ENCODE data around the gene ARL4C.

DNA sequence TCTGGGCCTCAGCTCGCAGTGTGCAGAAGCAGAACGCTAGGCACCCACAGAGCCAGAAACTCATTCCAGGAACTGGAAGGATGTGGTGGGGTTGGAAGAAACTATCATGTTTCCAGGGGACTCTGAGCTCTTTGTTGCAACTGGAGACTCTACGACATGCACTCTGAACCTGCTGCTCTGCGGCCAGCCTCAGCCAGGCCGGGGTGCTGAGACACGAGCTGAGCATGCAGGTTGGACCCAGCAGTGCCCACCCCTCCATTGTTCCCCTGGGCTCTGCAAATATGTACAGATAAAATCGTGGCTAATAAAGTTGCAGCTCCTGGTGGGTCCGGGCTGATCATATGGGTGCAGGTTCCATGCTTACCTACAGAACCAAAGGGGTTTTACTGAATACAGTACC lies 37.6 kb upstream of the ARL4C start:
- TF ChIP-seq, protein P1, sequence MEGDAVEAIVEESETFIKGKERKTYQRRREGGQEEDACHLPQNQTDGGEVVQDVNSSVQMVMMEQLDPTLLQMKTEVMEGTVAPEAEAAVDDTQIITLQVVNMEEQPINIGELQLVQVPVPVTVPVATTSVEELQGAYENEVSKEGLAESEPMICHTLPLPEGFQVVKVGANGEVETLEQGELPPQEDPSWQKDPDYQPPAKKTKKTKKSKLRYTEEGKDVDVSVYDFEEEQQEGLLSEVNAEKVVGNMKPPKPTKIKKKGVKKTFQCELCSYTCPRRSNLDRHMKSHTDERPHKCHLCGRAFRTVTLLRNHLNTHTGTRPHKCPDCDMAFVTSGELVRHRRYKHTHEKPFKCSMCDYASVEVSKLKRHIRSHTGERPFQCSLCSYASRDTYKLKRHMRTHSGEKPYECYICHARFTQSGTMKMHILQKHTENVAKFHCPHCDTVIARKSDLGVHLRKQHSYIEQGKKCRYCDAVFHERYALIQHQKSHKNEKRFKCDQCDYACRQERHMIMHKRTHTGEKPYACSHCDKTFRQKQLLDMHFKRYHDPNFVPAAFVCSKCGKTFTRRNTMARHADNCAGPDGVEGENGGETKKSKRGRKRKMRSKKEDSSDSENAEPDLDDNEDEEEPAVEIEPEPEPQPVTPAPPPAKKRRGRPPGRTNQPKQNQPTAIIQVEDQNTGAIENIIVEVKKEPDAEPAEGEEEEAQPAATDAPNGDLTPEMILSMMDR (IDR thresholded peaks at IDR 0.05), result no peak
- TF ChIP-seq POLR2A (IDR thresholded peaks at IDR 0.05), result no peak
- TF ChIP-seq EP300 (IDR thresholded peaks at IDR 0.05), result no peak

Measured in ovary (tissue), 3 donors.